ENCODE measurements around the gene UVSSA. TPM values are rescaled to one million over a fixed set of nuclear protein-coding genes. Genes with fewer than 3 reads are reported as not detected.

UVSSA gene
- total RNA-seq, 1 experiment from 2014 or later: 5.8 TPM

- H3K27ac ChIP-seq: no peak overlapping the region
- DNase-seq: no peak
- H3K9me3 ChIP-seq (replicated peaks): no peaks in the 10 kb centered on the region
- peaks cover 6% of the 10 kb centered on the region; the same call in 1 of the 2 replicates for H3K4me1 ChIP-seq
- H3K4me3 ChIP-seq: no peak overlapping the region
- no peaks in the 10 kb centered on the region for H3K27me3 ChIP-seq
- peaks cover 29% of the 10 kb centered on the region for H3K36me3 ChIP-seq
Observed at GRCh38 chr4:1310796-1311631, 36.0 kb upstream of the UVSSA start.

GRCh38 chr4:1312821-1313640 is 34.0 kb upstream of the UVSSA start:
- H3K4me1 ChIP-seq: peaks cover 6% of the 10 kb centered on the region; the same call in 1 of the 2 replicates
- no peak for DNase-seq
- H3K27me3 ChIP-seq: no peaks in the 10 kb centered on the region
- H3K36me3 ChIP-seq: peaks cover 44% of the 10 kb centered on the region
- no peaks in the 10 kb centered on the region for H3K9me3 ChIP-seq (replicated peaks)
- no peak overlapping the region for H3K4me3 ChIP-seq
- H3K27ac ChIP-seq: no peak overlapping the region

- no peak for DNase-seq
- H3K4me1 ChIP-seq: no peaks in the 10 kb centered on the region
- no peak overlapping the region for H3K4me3 ChIP-seq
- no peak overlapping the region for H3K27ac ChIP-seq
- H3K36me3 ChIP-seq: peaks cover 56% of the 10 kb centered on the region
- no peaks in the 10 kb centered on the region for H3K9me3 ChIP-seq (replicated peaks)
- no peaks in the 10 kb centered on the region for H3K27me3 ChIP-seq
Observed at GRCh38 chr4:1315306-1315705, 31.7 kb upstream of the UVSSA start.

- no peaks in the 10 kb centered on the region for H3K27me3 ChIP-seq
- DNase-seq: no peak
- H3K4me3 ChIP-seq: no peak overlapping the region
- no peaks in the 10 kb centered on the region for H3K4me1 ChIP-seq
- no peak overlapping the region for H3K27ac ChIP-seq
- no peaks in the 10 kb centered on the region for H3K9me3 ChIP-seq (replicated peaks)
- peaks cover 56% of the 10 kb centered on the region for H3K36me3 ChIP-seq
Observed at GRCh38 chr4:1315836-1316536, 31.0 kb upstream of the UVSSA start.

GRCh38 chr4:1316537-1317168 is 30.4 kb upstream of the UVSSA start:
- Histone ChIP-seq H3K4me3 (no peak overlapping the region), H3K4me1 (no peaks in the 10 kb centered on the region), H3K27ac (no peak overlapping the region), H3K36me3 (peaks cover 54% of the 10 kb centered on the region), H3K27me3 (no peaks in the 10 kb centered on the region), H3K9me3 (replicated peaks) (no peaks in the 10 kb centered on the region)
- no peak for DNase-seq

- Histone ChIP-seq H3K9me3 (replicated peaks) (no peaks in the 10 kb centered on the region), H3K4me1 (no peaks in the 10 kb centered on the region), H3K4me3 (no peak overlapping the region), H3K36me3 (peaks cover 57% of the 10 kb centered on the region), H3K27ac (no peak overlapping the region), H3K27me3 (no peaks in the 10 kb centered on the region)
- DNase-seq: no peak
Observed at GRCh38 chr4:1317177-1318045, 29.6 kb upstream of the UVSSA start.

- H3K4me1 ChIP-seq: no peaks in the 10 kb centered on the region
- no peaks in the 10 kb centered on the region for H3K9me3 ChIP-seq (replicated peaks)
- DNase-seq: no peak
- H3K4me3 ChIP-seq: no peak overlapping the region
- no peaks in the 10 kb centered on the region for H3K27me3 ChIP-seq
- H3K36me3 ChIP-seq: peaks cover 55% of the 10 kb centered on the region
- H3K27ac ChIP-seq: no peak overlapping the region
Observed at GRCh38 chr4:1318046-1318375, 29.0 kb upstream of the UVSSA start.

GRCh38 chr4:1318488-1319213 is 28.4 kb upstream of the UVSSA start:
- Histone ChIP-seq H3K4me1 (no peaks in the 10 kb centered on the region), H3K27ac (no peak overlapping the region), H3K36me3 (peaks cover 55% of the 10 kb centered on the region), H3K27me3 (no peaks in the 10 kb centered on the region), H3K4me3 (no peak overlapping the region), H3K9me3 (replicated peaks) (no peaks in the 10 kb centered on the region)
- no peak for DNase-seq

- H3K4me1 ChIP-seq: no peaks in the 10 kb centered on the region
- no peaks in the 10 kb centered on the region for H3K9me3 ChIP-seq (replicated peaks)
- DNase-seq: no peak
- H3K27me3 ChIP-seq: no peaks in the 10 kb centered on the region
- no peak overlapping the region for H3K4me3 ChIP-seq
- H3K36me3 ChIP-seq: peaks cover 38% of the 10 kb centered on the region
- H3K27ac ChIP-seq: no peak overlapping the region
Observed at GRCh38 chr4:1321486-1321885, 25.5 kb upstream of the UVSSA start.

GRCh38 chr4:1321946-1322650 is 24.9 kb upstream of the UVSSA start:
- Histone ChIP-seq H3K9me3 (replicated peaks) (no peaks in the 10 kb centered on the region), H3K36me3 (peaks cover 36% of the 10 kb centered on the region), H3K4me1 (no peaks in the 10 kb centered on the region), H3K27me3 (no peaks in the 10 kb centered on the region), H3K27ac (no peak overlapping the region), H3K4me3 (no peak overlapping the region)
- no peak for DNase-seq

- no peak overlapping the region for H3K27ac ChIP-seq
- no peaks in the 10 kb centered on the region for H3K27me3 ChIP-seq
- no peak for DNase-seq
- H3K4me3 ChIP-seq: no peak overlapping the region
- no peaks in the 10 kb centered on the region for H3K9me3 ChIP-seq (replicated peaks)
- peaks cover 25% of the 10 kb centered on the region for H3K36me3 ChIP-seq
- H3K4me1 ChIP-seq: no peaks in the 10 kb centered on the region
Observed at GRCh38 chr4:1323280-1323634, 23.8 kb upstream of the UVSSA start.

- H3K4me1 ChIP-seq: no peaks in the 10 kb centered on the region
- no peaks in the 10 kb centered on the region for H3K27me3 ChIP-seq
- H3K9me3 ChIP-seq (replicated peaks): no peaks in the 10 kb centered on the region
- no peak overlapping the region for H3K4me3 ChIP-seq
- peaks cover 20% of the 10 kb centered on the region for H3K36me3 ChIP-seq
- H3K27ac ChIP-seq: no peak overlapping the region
- DNase-seq: no peak
Observed at GRCh38 chr4:1323635-1324442, 23.2 kb upstream of the UVSSA start.
